Measurements from ENCODE around the gene ARG1. TPM values are rescaled to one million over a fixed set of nuclear protein-coding genes. Genes with fewer than 3 reads are reported as not detected.

ARG1 gene
- polyA plus RNA-seq, 1 of the 3 experiments (the other 2 are of a cell fraction): not detected

DNA sequence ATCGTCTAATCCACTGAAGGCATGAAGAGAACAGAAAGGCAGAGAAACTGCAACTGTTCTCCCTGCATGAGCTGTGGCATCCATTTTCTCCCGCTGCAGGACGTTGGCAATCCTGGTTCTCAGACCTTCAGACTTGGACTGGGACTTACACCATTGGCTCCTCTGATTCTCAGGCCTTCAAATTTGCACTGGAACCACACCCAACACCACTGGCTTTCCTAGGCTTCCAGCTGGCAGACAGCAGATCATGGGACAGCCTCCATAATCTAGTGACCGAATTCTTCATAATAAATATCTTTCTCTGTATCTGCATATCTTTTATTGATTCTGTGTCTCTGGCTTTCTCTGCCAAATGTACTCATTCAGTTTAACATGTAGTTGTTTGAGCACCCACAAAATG, 14.1 kb upstream of the ARG1 start (continued):
- TF ChIP-seq, protein P1, sequence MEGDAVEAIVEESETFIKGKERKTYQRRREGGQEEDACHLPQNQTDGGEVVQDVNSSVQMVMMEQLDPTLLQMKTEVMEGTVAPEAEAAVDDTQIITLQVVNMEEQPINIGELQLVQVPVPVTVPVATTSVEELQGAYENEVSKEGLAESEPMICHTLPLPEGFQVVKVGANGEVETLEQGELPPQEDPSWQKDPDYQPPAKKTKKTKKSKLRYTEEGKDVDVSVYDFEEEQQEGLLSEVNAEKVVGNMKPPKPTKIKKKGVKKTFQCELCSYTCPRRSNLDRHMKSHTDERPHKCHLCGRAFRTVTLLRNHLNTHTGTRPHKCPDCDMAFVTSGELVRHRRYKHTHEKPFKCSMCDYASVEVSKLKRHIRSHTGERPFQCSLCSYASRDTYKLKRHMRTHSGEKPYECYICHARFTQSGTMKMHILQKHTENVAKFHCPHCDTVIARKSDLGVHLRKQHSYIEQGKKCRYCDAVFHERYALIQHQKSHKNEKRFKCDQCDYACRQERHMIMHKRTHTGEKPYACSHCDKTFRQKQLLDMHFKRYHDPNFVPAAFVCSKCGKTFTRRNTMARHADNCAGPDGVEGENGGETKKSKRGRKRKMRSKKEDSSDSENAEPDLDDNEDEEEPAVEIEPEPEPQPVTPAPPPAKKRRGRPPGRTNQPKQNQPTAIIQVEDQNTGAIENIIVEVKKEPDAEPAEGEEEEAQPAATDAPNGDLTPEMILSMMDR (IDR thresholded peaks at IDR 0.05): no peak
- TF ChIP-seq FOSL2 (IDR thresholded peaks at IDR 0.05; ENCODE audit: borderline replicate concordance, low read depth): no peak
- TF ChIP-seq EP300 (IDR thresholded peaks at IDR 0.05; ENCODE audit: borderline replicate concordance in 1 of 2, low read depth in 1 of 2, low read length in 1 of 2): no peak
- TF ChIP-seq MEF2A (IDR thresholded peaks at IDR 0.05; ENCODE audit: borderline replicate concordance, low read depth): no peak
- TF ChIP-seq, protein P2, sequence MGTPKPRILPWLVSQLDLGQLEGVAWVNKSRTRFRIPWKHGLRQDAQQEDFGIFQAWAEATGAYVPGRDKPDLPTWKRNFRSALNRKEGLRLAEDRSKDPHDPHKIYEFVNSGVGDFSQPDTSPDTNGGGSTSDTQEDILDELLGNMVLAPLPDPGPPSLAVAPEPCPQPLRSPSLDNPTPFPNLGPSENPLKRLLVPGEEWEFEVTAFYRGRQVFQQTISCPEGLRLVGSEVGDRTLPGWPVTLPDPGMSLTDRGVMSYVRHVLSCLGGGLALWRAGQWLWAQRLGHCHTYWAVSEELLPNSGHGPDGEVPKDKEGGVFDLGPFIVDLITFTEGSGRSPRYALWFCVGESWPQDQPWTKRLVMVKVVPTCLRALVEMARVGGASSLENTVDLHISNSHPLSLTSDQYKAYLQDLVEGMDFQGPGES (IDR thresholded peaks at IDR 0.05; ENCODE audit: low read depth, low read length): no peak
- TF ChIP-seq EZH2phosphoT487 (IDR thresholded peaks at IDR 0.05; ENCODE audit: borderline replicate concordance, low read depth): no peak
- TF ChIP-seq, protein P3, sequence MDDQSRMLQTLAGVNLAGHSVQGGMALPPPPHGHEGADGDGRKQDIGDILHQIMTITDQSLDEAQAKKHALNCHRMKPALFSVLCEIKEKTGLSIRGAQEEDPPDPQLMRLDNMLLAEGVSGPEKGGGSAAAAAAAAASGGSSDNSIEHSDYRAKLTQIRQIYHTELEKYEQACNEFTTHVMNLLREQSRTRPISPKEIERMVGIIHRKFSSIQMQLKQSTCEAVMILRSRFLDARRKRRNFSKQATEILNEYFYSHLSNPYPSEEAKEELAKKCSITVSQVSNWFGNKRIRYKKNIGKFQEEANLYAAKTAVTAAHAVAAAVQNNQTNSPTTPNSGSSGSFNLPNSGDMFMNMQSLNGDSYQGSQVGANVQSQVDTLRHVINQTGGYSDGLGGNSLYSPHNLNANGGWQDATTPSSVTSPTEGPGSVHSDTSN (IDR thresholded peaks at IDR 0.05): no peak
- TF ChIP-seq JUND (IDR thresholded peaks at IDR 0.05): no peak

DNA sequence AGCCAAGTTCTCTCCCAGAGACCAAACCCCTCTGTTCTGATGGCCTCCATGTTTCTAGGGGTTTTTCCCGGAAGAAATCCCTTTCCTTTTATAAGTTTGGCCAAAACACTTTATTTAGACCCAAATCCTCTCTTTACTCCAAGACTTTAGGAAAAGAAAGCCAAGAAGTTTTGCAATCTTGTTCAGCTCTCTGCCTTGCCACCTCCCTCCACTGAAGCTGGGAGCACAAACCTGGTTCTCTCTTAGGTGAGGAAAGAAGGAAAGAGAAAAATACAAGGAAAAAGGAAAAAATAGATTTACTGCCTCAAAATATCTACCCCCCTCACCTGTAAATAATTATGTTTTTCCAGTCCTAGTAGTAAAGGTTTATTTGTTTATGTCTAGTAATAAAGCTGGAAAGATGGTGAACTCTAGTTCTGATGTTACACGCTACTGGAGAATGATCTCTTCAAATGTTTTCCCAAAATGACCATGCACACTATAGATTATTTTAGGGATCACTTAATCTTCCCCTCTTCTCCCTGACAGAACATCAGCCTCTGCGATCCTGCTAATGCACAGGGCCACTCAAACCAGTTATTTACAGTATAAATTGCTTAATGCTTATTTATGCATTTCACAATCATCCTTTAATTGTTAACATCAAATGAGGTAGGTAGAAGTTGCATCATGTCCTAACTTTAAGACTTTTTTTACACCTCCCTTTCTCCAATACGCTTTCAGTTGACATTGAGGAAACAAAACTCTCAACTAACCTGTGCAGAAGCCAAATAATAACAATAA, 10.9 kb upstream of the ARG1 start:
- DNase-seq: no peak
- Histone ChIP-seq H3K9ac (no peak overlapping the region), H3K9me3 (no peaks in the 10 kb centered on the region), H3K4me2 (no peak overlapping the region), H3K27ac (ENCODE audit: low read depth in 2 of 2, low read length in 1 of 2) (no peak overlapping the region), H4K20me1 (ENCODE audit: insufficient read depth) (no peaks in the 10 kb centered on the region), H2AFZ (ENCODE audit: low read depth) (no peak overlapping the region), H3K36me3 (replicated peaks in 1 of 2; ENCODE audit: control insufficient read depth in 1 of 2, insufficient read depth in 2 of 2, low read length in 1 of 2) (no peaks in the 10 kb centered on the region), H3K79me2 (ENCODE audit: insufficient read depth) (no peaks in the 10 kb centered on the region), H3K4me1 (ENCODE audit: control insufficient read depth in 1 of 2, insufficient read depth in 2 of 2, low read depth in 1 of 2, low read length in 1 of 2) (no peaks in the 10 kb centered on the region), H3K4me3 (ENCODE audit: low read depth in 2 of 2, low read length in 1 of 2) (no peak overlapping the region), H3F3A (replicated peaks; ENCODE audit: insufficient read depth) (no peaks in the 10 kb centered on the region), H3K9me2 (no peaks in the 10 kb centered on the region), H3K27me3 (ENCODE audit: insufficient read depth) (peaks cover 8% of the 10 kb centered on the region; the same call in 1 of the 2 replicates)
- TF ChIP-seq, protein P1 (IDR thresholded peaks at IDR 0.05): no peak
- TF ChIP-seq JUND (IDR thresholded peaks at IDR 0.05): no peak
- POLR2A ChIA-PET: no interaction called here
- 23% methylated on average over 4 of the region's 4 CpGs for WGBS (ENCODE audit: low lambda C conversion rate)
- CTCF ChIA-PET: no interaction called here
